HG02884 (cell line): ENCODE measurements around the gene GTF2F2.
"Not testable (repeated sequence)": the region's sequence is repeated elsewhere in the genome, so short reads cannot be mapped to it uniquely, and the experiment has no call there.

Experiments
- ATAC-seq: cut with Tn5 transposase; IDR thresholded peaks from one replicate; pipeline ENCODE4 v1.9.1; 2021; ENCODE audit warnings: mild to moderate bottlenecking, moderate library complexity; ENCODE audit not compliant: unreplicated experiment

Gene GTF2F2

DNA sequence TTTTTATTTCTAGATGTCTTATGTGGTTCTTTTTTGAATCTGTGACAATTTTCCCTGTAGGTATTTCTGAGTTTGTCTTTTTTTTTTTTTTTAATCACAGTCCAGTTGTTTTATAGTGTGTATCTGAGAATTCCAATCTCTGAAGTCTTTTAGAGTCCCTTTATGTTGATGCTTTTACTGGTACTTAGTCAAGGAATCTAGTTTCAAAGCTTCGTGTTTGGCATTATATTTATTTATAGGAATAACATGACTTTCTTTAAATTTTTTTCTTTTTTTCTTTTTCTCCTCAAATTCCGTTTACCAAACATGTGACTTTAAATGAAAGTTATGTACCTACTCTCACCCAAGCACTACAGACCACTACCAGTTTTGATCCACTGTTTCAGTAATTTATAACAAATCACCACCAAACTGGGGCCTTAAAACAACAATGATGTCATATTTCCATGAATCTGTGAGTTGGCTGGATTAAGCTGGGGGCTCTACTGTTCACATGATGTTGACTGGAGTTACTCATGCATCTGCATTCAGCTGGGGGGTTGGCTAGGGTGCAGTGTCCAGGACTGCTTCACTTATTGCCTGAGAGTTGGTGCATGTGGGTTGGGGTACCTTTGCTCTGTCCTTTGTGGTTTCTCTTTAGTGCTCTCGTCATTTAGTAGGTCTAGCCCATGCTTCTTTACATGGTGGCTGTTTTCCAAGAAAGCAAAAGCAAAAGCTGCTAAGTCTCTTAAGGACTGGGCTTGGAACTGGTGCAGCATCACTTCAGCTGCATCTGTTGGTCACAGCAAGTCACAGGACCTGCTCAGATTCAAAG is 58.2 kb downstream of the GTF2F2 start:
- ATAC-seq: no peak

DNA sequence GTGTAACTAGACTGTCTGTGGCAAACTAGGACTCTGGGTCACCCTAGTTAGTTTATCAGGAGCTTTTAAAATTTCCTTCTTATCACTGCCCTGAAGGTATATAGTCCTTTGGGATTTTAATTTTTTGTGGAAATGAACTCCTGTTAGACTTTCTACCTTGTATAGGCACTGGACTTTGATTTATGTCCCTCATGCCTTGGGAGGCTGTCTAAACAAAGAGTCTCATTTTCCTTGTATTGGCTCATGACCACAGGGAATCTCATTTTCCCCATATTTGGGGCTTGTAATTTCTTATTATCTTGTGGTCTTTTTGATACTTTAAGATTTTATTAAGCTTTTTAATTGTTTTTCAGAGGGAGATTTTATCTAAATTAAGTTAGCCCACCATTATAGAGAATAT is 59.1 kb downstream of the GTF2F2 start:
- no peak for ATAC-seq

DNA sequence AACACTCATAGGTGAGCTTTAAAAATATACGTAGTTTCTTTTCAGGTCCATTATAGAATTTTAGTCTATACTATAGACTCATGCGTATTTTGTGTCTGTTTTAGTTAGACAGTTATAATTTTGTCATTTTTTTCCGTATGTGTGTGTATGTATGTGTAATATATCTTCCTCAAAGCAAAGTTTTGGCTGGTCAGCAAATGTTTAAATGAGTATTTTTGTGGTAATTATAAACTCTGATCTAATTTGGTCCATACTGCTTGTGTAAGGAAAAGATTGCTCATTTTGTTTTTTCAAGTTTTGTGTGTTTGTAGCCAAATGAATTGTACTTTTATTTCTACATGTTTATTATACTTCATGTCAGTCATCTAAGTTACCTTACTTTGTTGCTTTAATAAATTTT is 60.0 kb downstream of the GTF2F2 start:
- ATAC-seq: no peak

DNA sequence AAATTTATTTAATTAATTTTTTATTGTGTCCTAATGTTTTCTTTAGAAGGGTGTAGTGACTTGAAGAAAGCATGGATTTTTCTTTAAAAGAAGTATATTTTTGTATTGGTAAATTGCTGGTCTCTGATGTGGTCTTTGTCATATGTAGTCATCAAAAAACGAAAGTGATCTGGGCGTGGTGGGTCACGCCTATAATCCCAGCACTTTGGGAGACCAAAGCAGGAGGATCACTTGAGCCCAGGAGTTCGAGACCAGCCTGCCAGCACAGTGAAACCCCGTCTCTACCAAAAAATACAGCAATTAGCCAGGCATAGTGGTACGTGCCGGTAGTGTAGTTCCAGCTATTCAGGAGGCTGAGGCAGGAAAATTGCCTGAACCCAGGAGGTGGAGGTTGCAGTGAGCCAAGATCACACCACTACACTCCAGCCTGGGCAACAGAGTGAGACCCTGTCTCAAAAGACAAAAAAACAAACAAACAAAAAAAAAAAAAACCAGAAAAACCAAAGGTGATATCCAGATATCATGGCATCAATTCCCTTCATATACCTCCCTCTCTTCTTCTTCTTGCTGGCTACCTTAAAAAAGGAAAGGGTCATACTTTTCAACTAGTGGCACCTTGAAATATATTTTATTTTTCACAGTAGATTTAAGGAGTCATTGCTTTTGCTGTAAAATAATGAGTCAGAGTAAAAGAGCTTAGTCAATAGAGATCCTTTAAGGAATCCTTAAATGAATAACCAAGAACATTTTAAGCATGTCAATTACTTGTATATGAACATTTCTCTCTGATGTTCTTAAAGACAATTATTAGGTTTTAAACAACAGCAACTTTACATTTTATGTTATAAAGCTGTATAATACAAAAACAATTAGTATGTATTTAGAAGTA is 60.6 kb downstream of the GTF2F2 start:
- no peak for ATAC-seq

DNA sequence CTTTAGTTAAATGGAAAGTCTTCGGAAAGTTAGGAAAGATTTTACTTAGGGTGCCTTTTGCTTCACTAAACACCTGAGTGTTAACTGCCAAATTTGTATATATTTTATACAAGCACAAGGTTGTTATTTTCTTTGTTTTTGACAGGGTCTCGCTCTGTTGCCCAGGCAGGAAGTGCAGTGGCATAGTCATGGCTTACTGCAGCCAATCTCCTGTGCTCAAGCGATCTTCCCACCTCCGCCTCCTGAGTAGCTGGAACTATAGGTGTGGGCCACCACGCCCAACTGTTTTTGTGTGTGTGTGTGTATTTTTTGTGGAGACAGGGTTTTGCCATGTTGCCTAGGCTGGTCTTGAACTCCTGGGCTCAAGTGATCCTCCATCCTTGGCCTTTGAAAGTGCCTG is 64.4 kb downstream of the GTF2F2 start:
- no peak for ATAC-seq

DNA sequence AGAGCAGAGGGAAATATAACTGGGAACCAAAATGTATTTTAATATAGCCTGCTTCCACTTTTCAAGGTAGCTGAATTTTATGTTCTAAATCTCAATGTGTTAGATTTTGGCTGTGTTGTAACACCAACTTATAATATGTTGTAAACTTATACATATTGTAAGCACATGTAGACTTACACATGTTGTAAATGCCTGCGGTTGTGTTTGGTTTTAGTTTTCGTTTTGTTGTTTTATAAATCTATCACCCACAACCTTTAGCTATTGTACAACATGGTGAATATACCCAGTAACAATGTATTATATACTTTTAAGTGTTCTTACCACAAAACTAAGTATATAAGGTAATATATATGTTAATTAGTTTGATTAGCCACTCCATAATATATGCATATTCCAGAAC is 65.0 kb downstream of the GTF2F2 start:
- ATAC-seq: no peak

DNA sequence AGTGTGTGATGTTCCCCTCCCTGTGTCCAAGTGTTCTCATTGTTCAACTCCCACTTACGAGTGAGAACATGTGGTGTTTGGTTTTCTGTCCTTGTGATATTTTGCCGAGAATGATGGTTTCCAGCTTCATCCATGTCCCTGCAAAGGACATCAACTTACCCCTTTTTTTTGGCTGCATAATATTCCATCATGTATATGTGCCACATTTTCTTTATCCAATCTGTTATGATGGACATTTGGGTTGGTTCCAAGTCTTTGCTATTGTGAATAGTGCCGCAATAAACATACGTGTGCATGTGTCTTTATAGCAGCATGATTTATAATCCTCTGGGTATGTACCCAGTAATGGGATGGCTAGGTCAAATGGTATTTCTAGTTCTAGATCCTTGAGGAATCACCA is 68.8 kb downstream of the GTF2F2 start:
- not testable (repeated sequence) for ATAC-seq

DNA sequence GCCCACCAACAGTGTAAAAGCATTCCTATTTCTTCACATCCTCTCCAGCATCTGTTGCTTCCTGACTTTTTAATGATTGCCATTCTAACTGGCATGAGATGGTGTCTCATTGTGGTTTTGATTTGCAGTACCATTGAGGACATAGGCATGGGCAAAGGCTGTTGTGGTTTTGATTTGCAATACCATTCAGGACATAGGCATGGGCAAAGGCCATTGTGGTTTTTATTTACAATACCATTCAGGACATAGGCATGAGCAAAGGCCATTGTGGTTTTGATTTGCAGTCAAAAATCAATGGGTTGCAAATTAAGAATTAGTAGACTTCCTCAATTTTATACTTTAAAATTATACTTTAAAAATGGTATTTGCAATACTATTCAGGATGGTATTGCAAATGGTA is 69.2 kb downstream of the GTF2F2 start:
- not testable (repeated sequence) for ATAC-seq

DNA sequence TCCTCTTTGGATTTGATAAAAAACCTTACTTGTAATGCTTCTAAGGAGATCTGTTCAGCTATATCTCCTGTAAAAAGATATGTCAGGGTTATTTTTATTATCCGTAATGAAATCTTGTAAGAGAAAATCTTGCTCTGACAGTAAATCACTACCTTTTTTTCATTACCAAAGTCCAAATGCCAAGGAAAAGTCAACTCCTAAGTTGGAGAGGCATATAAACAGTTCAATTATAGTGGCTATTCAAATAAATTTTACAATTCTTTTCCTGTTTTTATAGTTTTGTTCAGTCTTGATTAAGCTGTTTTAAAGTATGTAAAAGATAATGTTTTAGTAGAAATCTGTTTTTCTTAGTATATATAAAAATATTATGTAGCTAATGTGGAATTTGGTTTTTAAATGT is 71.6 kb downstream of the GTF2F2 start:
- ATAC-seq: no peak

DNA sequence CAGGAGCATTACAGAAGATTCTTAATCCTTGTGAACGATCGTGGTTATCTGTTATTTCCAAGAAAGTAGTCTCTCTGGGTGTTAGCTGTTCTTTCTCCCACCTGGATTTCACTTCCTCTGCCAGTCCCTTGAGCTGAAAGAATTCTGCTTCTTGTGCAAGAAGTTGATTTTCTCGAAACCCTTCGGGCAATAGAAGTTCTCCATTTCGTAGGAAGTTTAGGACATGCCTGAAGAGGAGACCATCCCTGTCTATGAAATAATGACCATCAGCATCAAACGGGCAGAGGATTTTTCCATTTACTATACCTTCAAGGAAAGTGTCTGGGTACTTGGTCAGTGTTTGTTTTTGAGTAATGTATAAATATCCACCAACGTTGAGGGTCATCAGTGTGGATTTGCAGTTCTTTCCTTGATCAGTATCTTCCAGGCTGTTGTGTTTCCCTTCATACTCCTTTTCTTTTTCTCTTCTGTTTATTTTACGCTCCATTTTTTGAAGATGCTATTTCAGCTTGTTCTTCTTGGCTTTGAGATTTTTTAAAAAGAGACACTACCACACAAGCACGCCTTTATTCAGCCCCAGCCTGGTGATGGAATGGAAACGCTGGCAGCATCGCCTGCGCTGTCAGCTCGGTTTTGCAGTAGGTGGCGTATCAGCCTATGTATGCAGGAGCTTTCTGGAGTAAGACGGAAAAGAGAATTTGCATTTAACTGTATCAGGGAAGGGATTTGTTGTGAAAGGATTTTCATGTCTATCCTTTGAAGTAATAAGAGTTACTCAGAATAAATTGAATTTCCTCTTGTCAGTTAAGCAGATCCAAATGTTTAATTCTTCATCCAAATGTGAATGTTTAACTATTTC is 74.0 kb downstream of the GTF2F2 start:
- ATAC-seq: no peak

DNA sequence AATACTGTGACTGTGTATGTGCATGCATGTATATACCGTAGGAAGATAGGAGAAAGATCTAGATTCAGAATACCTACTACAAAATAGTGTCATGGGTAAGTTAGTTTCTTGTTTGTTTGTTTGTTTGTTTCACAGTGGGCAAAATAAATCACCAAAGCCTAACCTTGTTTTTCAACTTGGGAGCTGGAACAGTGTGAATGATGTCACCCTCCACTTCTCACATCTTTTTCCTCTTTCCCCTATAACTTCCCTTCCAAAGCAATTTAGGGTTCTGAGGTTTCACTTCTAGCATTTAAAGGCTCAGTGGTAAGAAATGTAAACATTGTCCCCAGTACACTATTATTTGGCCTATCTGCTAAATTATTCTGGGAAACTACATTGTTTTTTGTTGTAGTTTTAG is 75.1 kb downstream of the GTF2F2 start:
- ATAC-seq: no peak

DNA sequence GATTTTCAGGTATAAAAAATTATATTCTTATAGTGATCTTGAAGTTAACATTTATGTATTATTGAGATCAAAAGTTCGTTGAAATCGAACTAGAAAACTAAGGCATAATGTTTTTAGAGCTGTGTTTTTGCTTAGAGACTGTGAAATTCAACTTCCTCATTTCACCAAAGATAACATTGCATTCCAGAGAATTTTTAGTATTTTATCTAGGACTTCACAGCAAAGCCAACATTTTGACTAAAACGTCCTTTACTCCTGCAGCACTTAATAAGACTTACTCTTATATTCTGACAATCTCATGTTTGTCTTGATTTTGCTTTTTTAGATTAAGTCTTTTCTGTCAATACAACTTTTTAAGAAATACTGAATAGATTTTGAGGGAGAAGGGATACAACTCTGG is 75.8 kb downstream of the GTF2F2 start:
- no peak for ATAC-seq

DNA sequence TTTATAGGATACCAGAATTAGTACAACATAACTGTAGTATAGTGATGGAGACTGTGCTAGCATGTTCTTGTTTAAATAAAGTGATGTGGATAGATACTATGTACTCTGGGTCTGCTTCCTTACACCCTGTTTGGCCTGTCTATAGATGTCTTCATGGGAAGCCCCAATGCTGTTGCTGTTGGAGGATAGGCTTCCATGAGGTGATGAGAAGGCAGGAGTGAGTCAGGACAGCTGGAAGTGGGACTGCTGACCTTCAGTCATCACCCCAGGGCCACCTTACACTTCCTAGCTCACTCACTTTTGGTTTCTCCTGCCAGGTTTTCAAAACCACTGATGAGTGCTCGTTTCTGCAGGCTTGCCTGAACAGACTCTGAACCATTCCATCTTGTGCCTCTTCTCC is 76.3 kb downstream of the GTF2F2 start:
- ATAC-seq: no peak

DNA sequence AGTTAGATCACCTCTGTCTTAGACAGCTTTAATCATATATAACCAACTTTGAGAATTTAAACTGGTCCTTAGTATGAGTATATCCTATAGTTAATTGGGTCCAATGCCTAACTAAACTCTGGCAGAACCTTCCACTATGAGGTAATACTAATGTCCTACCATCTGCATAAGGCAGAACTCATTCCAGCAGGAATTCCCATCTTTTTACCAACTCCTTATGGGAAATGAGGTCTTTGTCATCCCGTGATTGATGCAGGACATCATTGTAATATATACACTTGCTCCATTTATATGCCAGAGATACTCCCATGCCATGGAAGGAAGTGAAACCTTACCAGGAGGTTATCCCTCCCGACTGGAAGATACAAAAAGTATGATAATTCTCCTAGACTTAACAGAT is 77.7 kb downstream of the GTF2F2 start:
- no peak for ATAC-seq

DNA sequence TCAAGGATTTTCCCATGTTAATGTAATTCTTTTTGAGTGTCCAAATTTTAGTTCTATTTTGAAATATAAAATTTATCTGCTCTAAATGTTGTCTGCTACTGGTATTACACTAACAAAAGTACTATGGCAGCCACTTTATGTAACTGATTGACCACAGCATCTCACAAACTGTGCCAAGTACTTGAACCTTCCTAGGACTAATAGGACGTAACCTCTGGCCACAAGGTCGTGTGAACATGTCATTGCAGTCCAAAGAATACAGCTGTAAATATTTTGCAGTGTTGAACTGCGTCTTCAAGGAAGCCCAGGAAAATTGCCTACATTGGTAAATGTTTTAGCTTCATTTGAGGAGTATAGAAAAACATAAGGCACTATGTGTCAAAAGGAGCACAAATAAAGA is 78.6 kb downstream of the GTF2F2 start:
- no peak for ATAC-seq

DNA sequence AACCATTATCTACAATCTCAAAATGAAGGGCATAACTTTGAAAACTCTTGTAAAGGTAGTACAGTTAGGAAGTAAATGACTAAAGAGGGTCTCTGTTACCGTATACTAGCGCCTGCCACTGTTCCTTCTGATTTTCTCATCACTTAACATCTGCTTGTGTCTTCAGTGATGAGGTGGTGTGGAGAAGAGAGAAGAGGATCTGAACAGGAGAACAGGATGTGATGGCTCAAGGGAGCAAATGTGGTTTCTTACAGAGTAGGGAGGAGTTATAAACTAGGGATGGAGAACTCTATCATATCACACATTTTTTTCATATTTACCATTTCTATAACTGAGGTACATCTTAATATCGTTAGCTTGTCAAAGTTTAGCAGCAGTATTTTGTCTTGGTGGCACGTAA is 79.4 kb downstream of the GTF2F2 start:
- ATAC-seq: no peak

DNA sequence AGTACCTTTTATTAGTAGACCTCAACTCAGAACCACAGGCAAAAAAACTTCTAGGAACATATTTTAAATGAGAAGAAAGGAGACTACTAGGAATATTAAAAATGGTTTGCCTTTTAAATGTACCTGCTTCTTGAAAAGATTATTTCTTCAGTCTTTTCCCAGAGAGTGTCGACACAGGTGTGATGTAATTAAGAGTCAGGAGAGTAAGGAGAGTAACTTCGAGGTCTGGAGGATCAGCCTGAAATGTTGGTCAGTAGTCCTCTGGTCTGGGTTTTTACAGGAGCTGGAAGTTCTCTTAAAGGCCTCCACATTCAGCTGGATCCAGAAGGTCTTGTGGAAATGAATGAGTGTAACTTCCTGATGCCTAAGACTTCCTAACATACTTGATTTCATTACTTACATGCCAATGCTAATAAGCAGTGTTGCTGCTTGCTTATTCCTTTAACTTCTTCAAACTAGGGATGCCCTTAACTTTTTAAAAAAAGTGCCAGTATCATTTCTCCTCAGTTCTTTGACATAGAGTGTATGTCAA is 80.5 kb downstream of the GTF2F2 start, which contains the start of gene KCTD4:
TSS of gene KCTD4 (minus strand) at position 345 of the 532 bp plus-strand sequence. CDS start 6,478 bp downstream, outside the sequence.
- no peak for ATAC-seq

DNA sequence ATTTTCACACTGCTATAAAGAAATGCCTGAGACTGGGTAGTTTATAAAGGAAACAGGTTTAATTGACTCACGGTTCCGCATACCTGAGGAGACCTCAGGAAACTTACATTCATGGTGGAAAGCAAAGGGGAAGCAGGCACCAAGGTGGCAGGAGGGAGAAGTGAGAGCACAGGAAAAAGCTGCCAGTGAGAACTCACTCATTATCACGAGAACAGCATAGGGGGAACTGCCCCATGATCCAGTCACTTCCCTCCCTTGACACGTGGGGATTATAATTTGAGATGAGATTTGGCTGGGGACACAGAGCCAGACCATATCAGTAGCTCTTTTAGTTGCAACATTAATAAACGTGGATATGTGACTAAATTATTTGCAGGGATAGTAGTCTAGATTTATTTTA is 84.8 kb downstream of the GTF2F2 start:
- ATAC-seq: no peak

DNA sequence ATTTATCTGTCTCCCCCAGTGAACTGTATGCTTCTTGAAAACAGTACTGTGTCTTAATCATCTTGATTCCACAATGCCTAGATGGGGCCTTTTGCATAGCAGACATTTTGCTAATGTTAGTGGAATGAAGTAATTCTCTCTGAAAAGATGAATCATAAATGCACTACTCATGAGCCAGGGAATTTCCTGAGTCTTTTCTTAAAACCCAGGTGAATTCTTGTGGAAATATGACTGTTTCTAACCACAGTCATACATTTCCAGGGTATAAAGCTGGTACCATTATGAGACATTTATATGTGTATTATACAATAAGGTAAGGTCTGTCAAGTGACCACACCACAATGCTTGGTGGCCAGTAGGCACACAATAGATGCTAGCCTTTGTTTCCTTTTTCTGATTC is 86.0 kb downstream of the GTF2F2 start:
- peak; percentile 67 for ATAC-seq

DNA sequence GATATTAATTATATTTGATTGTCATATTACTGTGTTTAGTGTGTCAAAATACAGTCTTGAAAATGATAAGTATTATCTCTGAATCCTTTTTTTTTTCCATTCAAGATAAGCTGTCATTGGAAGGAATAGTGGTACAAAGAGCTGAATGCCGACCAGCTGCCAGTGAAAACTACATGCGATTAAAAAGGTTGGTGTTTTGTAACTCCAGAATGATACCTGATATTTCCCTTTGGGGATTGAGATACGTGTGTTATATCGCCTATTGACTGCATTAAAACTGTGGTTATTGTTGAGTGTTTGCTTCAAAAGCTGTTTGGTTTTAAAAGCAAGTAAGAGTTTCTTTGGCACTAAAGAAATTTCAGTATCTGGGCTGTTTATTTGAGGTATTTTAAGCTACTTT is 87.0 kb downstream of the GTF2F2 start:
- ATAC-seq: no peak

DNA sequence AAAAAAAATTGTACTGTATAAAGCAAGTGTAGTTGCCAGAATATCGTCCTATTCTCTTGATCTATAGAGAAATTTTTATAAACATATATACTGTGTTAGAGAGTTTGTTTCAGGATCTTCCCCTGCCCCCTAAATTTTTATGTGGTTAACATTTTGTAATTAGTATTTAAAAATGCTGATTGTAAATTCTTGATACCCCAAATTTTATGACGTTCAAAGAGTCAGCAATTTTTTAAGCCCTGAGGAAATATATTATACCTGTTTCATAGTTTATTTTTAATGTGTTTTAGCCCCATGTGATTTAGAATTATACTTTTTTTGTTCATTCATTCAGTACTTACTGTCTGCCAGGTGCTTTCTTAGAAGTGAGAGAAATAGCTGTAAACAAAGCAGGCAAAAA is 87.8 kb downstream of the GTF2F2 start:
- no peak for ATAC-seq
